GM10266 (cell line): ENCODE measurements around the gene LAMTOR4.
"Not testable (repeated sequence)": the region's sequence is repeated elsewhere in the genome, so short reads cannot be mapped to it uniquely, and the experiment has no call there.

Source experiments
- DNase-seq: peaks from one replicate; pipeline ENCODE4 v3.0.0; 2012; ENCODE audit errors: extremely low spot score
- CTCF ChIP-seq: IDR thresholded peaks from 2 replicates; pipeline ENCODE4 v1.5.1; 2012; ENCODE audit warnings: mild to moderate bottlenecking, low read depth; ENCODE audit not compliant: control insufficient read depth, insufficient read depth; ENCODE audit errors: missing control alignments

The LAMTOR4 gene

DNA sequence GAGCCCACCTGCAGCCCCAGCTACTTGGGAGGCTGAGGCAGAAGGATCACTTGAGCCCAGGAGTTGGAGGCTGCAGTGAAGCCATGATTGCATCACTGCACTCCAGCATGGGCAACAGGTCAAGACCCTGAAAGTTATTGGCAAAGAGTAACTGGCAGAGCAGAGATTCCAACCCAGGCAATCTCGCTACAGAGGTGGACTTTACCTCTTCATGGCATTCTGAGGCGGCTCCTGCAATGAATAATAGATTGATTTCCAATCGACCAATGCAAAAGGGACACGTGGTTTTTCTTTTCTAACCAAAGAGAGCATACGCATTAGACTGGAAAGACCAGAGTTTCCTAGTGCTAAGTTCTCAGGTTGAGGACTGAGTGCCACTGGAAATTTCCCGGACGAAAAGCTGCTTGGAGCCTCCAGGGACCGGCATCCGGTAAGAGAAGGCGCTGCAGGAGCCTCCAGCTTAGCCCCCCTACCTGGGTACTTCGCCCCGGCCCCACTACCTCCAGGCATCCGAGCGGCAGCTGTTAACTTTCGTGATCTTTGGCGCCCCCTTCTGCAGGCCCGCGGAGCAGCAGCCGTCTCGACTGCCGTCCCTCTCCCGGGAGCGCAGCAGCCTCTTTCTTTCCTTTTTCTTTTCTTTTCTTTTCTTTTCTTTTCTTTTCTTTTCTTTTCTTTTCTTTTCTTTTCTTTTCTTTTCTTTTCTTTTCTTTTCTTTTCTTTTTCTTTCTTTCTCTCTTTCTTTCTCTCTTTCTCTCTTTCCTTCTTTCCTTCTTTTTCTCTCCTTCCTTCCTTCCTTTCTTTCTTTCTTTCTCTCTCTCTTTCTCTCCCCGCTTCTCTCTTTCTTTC is 17.9 kb upstream of the LAMTOR4 start:
- TF ChIP-seq CTCF: peak; percentile 95
- DNase-seq: peak; percentile 79

DNA sequence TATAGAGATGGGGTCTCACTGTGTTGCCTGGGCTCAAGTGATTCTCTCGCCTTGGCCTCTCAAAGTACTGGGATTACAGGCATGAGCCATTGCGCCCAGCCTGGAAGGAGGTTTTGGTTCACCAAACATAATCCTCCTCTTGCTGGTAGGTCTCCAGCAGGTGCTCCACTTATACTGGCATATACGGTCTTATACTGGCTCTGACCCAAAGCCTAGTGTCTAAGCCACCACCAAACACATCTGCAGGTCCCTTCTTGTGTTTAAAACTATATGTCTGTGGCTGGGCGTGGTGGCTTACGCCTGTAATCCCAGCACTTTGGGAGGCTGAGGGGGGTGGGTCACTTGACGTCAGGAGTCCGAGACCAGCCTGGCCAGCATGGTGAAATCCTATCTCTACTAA is 16.6 kb upstream of the LAMTOR4 start:
- no peak for DNase-seq
- TF ChIP-seq CTCF: no peak

DNA sequence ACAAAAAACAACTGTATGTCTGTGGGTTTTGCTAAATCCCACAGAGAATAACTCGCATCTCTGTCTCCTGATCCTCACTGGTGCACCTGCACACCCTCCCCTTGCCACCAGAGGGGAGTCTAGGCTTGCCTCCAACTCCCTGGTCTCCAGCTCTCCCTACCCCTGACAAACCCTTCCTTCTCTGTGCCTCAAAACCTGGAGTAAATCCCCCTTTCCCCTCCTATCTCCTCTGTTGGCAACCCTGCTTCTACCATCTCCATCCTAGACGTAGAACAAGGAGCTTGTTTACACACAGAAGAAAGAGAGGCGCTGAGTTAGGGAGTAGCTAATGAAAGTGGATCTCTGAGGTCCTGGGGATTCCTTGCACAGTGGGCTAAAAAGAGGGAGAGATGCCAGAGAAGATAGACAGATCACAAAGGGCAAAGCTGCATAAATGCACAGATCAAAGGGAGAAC is 16.0 kb upstream of the LAMTOR4 start:
- peak; percentile 94 for TF ChIP-seq CTCF
- peak; percentile 77 for DNase-seq

GRCh38 chr7:100137851-100138760 is 10.6 kb upstream of the LAMTOR4 start:
- DNase-seq: peak; percentile 9

DNA sequence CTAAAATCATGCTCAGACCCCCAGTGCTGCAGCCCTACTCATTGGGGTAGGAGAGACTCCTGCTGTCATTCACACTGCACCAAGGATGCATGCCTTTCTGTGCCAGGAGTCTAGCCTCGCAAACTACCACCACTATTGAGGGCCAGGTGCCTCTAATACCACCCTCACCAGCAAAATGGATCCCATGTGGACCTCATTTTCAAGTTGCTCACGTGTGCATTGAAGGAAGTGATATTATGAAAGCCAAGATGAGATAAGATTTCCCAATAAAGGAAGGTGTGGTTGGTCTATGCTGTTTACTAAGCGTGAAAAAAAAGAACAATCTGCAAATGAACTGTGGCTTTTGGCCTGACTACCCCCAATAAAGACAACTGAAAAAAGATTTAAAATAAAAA is 7.2 kb upstream of the LAMTOR4 start:
- DNase-seq: no peak
- no peak for TF ChIP-seq CTCF

More at GRCh38 chr7:100137851-100138760, 10.6 kb upstream of the LAMTOR4 start:
- no peak for TF ChIP-seq CTCF

DNA sequence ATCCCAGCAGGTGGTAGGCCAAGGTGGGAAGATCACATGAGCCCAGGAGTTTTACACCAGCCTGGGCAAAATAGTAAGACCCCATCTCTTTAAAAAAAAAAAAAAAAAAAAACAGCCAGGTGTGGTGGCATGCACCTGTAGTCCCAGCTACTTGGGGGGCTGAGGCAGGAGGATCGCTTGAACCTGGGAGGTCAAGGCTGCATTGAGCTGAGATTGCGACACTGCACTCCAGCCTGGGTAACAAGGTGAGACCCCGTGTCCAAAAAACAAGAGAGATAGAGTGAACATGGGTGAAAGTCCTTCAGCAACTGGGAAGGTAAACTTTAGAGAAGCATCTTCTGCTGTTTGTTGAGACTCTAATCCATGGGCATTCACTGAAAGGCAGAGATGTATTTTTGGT is 6.3 kb upstream of the LAMTOR4 start:
- no peak for DNase-seq
- TF ChIP-seq CTCF: no peak

DNA sequence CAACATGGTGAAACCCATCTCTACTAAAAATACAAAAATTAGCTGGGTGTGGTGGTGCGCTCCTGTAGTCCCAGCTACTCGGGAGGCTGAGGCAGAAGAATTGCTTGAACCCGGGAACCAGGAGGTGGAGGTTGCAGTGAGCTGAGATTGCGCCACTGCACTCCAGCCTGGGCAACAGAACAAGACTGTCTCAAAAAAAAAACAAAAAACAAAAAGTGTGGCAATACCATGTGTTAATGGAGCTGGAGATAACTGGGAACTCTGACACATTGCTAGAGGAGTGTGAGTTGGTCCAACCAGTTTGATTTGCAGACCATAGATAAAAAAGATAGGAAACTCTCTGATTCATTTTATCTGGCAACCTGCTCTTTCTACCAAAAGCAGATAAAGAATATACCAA is 2.4 kb upstream of the LAMTOR4 start:
- DNase-seq: not testable (repeated sequence)
